Activated naive CD4-positive, alpha-beta T cell treated with anti-CD3 and anti-CD28 coated beads, Interleukin-2, amount 50 U/mL, for 24 hours (primary cell): ENCODE results near the gene CLCA4.

Experiments used
- H3K27ac Mint-ChIP-seq: one replicate; pipeline ENCODE4 v1.8.0; 2021; ENCODE audit warnings: mild to moderate bottlenecking, mixed read lengths
- H3K27me3 Mint-ChIP-seq: one replicate; pipeline ENCODE4 v1.8.0; 2021; ENCODE audit warnings: mixed read lengths
- H3K36me3 Mint-ChIP-seq: one replicate; pipeline ENCODE4 v1.8.0; 2021; ENCODE audit warnings: mixed read lengths
- H3K4me1 Mint-ChIP-seq: one replicate; pipeline ENCODE4 v1.8.0; 2021; ENCODE audit warnings: mixed read lengths
- H3K4me3 Mint-ChIP-seq: one replicate; pipeline ENCODE4 v1.8.0; 2021; ENCODE audit warnings: mild to moderate bottlenecking, mixed read lengths
- H3K9me3 Mint-ChIP-seq: one replicate; pipeline ENCODE4 v1.8.0; 2021; ENCODE audit warnings: mixed read lengths

Gene CLCA4

DNA sequence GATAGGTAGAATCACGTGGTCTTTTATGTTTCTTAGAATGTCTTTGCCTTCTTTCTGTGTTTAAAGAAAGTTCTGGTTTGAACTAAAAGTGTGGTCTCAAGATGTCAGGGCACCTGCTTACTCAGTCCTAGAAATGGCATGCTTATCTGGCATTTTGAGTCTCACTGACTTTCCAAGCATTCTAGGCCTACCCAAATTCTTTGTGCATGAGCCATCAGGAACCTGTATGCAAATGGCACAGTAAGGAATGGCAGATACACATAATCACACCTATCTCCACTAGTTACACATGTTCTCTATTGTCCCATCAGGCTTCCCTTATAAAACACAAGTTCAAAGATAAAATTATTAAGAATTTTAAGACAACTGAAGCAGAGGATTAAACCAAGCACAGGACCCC lies 29.5 kb upstream of the CLCA4 start:
- Mint-ChIP-seq H3K9me3 (no peaks in the 10 kb centered on the region), H3K4me3 (no peak overlapping the region), H3K27me3 (no peaks in the 10 kb centered on the region), H3K36me3 (no peaks in the 10 kb centered on the region), H3K4me1 (no peaks in the 10 kb centered on the region), H3K27ac (no peak overlapping the region)

- Mint-ChIP-seq H3K4me1 (no peaks in the 10 kb centered on the region), H3K4me3 (no peak overlapping the region), H3K27ac (no peak overlapping the region), H3K27me3 (no peaks in the 10 kb centered on the region), H3K9me3 (no peaks in the 10 kb centered on the region), H3K36me3 (no peaks in the 10 kb centered on the region)
Measured at GRCh38 chr1:86520789-86521521, 25.9 kb upstream of the CLCA4 start.

DNA sequence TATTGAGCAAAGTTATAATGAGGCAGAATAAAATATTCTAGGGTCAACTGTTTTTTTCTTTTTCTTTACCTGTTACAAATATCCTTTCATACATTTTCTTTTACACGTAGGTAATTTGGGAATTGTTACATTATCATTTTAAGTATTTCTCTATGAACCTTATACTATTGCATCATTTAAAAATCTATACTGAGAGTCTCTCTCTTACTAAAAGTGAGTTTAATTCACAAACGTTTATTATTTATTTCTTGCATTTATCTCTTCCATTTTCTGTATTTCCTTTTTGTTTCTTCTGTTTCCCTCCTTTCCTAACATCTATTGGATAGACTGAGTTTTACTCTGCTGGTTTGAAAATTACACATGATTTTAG lies 25.4 kb upstream of the CLCA4 start:
- Mint-ChIP-seq H3K4me1 (no peaks in the 10 kb centered on the region), H3K27me3 (peaks cover 2% of the 10 kb centered on the region), H3K27ac (no peak overlapping the region), H3K36me3 (no peaks in the 10 kb centered on the region), H3K4me3 (no peak overlapping the region), H3K9me3 (no peaks in the 10 kb centered on the region)

DNA sequence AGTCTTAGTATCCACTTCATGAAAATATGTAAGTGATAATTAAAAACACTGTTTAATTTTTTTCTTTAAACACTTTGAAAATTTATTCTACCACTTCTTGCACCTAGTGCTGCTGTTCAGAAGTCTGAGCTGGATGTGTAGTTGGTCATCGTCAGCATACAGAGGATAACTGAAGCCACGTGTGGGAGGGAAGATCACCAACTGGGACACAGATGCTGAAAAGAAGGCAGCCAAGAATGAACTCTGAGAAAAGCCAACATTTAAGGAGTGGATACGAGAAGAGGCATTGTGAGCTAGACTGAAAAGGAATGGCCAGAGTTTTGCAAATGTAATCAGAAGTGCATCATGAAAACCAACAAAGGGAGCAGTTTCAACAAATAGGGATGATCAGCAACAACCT lies 24.6 kb upstream of the CLCA4 start:
- Mint-ChIP-seq H3K36me3 (no peaks in the 10 kb centered on the region), H3K9me3 (no peaks in the 10 kb centered on the region), H3K27ac (no peak overlapping the region), H3K4me1 (no peaks in the 10 kb centered on the region), H3K4me3 (no peak overlapping the region), H3K27me3 (peaks cover 2% of the 10 kb centered on the region)

GRCh38 chr1:86523670-86524354 lies 23.1 kb upstream of the CLCA4 start:
- no peak overlapping the region for H3K27ac Mint-ChIP-seq
- H3K4me1 Mint-ChIP-seq = no peaks in the 10 kb centered on the region
- H3K9me3 Mint-ChIP-seq = no peaks in the 10 kb centered on the region
- H3K4me3 Mint-ChIP-seq = no peak overlapping the region
- H3K36me3 Mint-ChIP-seq = no peaks in the 10 kb centered on the region
- peaks cover 2% of the 10 kb centered on the region for H3K27me3 Mint-ChIP-seq

- H3K27me3 Mint-ChIP-seq = peaks cover 3% of the 10 kb centered on the region
- H3K4me1 Mint-ChIP-seq = no peaks in the 10 kb centered on the region
- no peak overlapping the region for H3K27ac Mint-ChIP-seq
- H3K9me3 Mint-ChIP-seq = no peaks in the 10 kb centered on the region
- no peaks in the 10 kb centered on the region for H3K36me3 Mint-ChIP-seq
- no peak overlapping the region for H3K4me3 Mint-ChIP-seq
Measured at GRCh38 chr1:86527306-86527705, 19.6 kb upstream of the CLCA4 start.

DNA sequence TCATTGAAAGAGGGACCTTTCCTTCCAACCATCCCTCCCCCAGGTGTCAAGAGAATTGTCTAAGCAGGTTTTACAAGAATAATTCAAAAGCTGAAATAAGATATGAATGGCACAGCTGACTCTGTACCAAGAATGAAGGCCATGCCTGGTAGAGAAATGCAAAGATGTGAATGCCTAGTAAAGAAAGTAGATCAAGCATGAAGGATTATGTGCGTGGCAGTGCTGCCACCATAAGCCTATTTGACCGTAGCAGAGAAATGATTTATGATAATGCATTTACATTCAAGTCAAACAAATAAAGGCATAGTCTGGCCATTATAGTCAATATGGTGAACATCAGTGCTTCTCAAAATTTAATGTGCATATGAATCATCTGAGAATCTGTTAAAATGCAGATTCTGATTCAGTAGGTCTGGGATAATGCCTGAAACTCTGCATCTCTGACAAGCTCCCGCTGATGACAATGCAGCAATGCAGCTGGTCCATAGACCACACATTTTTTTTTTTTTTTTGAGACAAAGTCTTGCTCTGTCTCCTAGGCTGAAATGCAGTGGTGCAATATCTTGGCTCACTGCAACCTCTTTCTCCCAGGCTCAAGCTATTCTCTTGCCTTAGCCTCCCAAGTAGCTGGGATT lies 16.6 kb upstream of the CLCA4 start:
- peaks cover 11% of the 10 kb centered on the region for H3K27me3 Mint-ChIP-seq
- H3K4me1 Mint-ChIP-seq = no peaks in the 10 kb centered on the region
- no peaks in the 10 kb centered on the region for H3K36me3 Mint-ChIP-seq
- H3K27ac Mint-ChIP-seq = no peak overlapping the region
- H3K9me3 Mint-ChIP-seq = no peaks in the 10 kb centered on the region
- no peak overlapping the region for H3K4me3 Mint-ChIP-seq

GRCh38 chr1:86537928-86538695 lies 8.8 kb upstream of the CLCA4 start:
- no peak overlapping the region for H3K27ac Mint-ChIP-seq
- no peaks in the 10 kb centered on the region for H3K36me3 Mint-ChIP-seq
- H3K4me1 Mint-ChIP-seq = no peaks in the 10 kb centered on the region
- H3K27me3 Mint-ChIP-seq = peaks cover 24% of the 10 kb centered on the region
- H3K4me3 Mint-ChIP-seq = no peak overlapping the region
- no peaks in the 10 kb centered on the region for H3K9me3 Mint-ChIP-seq

GRCh38 chr1:86538775-86539174 lies 8.1 kb upstream of the CLCA4 start:
- H3K4me3 Mint-ChIP-seq = no peak overlapping the region
- peaks cover 26% of the 10 kb centered on the region for H3K27me3 Mint-ChIP-seq
- no peak overlapping the region for H3K27ac Mint-ChIP-seq
- no peaks in the 10 kb centered on the region for H3K9me3 Mint-ChIP-seq
- H3K36me3 Mint-ChIP-seq = no peaks in the 10 kb centered on the region
- H3K4me1 Mint-ChIP-seq = no peaks in the 10 kb centered on the region

- Mint-ChIP-seq H3K36me3 (no peaks in the 10 kb centered on the region), H3K27ac (no peak overlapping the region), H3K4me3 (no peak overlapping the region), H3K27me3 (peaks cover 28% of the 10 kb centered on the region), H3K4me1 (no peaks in the 10 kb centered on the region), H3K9me3 (no peaks in the 10 kb centered on the region)
Measured at GRCh38 chr1:86541859-86542258, 5.0 kb upstream of the CLCA4 start.

DNA sequence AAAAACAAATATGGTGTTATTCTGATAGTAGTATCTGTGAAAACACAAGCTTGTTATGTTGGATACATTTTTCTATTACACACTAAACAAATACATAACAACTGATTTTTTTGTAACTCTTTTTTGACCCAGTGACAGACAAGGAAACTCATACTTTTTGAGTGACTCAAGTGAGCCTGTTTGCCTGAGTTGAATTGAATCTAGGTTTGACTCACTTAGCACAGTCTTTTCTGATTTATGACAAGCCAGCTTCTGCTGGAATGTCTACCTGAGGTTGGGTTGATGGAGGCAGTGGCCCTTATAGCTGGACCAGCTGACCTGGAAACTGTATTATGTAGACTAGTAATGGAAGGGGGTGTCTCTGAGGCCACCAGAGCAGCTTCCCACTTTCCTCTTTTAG lies 4.2 kb upstream of the CLCA4 start:
- H3K36me3 Mint-ChIP-seq = no peaks in the 10 kb centered on the region
- H3K4me3 Mint-ChIP-seq = no peak overlapping the region
- H3K9me3 Mint-ChIP-seq = no peaks in the 10 kb centered on the region
- peaks cover 24% of the 10 kb centered on the region for H3K27me3 Mint-ChIP-seq
- H3K27ac Mint-ChIP-seq = no peak overlapping the region
- H3K4me1 Mint-ChIP-seq = no peaks in the 10 kb centered on the region

- no peaks in the 10 kb centered on the region for H3K4me1 Mint-ChIP-seq
- H3K27me3 Mint-ChIP-seq = peaks cover 9% of the 10 kb centered on the region
- H3K9me3 Mint-ChIP-seq = no peaks in the 10 kb centered on the region
- no peak overlapping the region for H3K4me3 Mint-ChIP-seq
- H3K27ac Mint-ChIP-seq = peak overlapping the region; percentile 4
- no peaks in the 10 kb centered on the region for H3K36me3 Mint-ChIP-seq
Measured at GRCh38 chr1:86548839-86549238, 2.0 kb downstream of the CLCA4 start.

DNA sequence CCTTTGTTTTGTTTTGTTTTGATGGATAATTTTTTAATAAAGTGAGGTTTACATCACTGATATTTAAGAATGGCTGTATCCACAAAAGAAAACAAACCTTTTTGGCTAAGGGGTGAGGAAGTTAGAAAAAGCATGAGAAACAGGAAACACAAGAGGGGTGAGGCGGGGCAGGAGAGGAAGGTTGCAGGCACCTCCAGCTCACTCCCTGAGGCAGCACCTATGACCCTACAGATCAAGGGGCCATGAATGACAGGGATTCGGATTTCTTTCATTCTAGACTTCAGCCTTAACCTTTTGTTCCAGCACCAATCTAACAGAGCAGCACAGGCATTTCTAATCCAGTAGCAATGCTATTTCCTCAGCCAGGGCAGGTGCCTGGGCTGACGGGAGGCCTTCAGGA lies 4.4 kb downstream of the CLCA4 start:
- no peaks in the 10 kb centered on the region for H3K9me3 Mint-ChIP-seq
- peaks cover 1% of the 10 kb centered on the region for H3K27me3 Mint-ChIP-seq
- no peaks in the 10 kb centered on the region for H3K36me3 Mint-ChIP-seq
- no peak overlapping the region for H3K27ac Mint-ChIP-seq
- no peaks in the 10 kb centered on the region for H3K4me1 Mint-ChIP-seq
- no peak overlapping the region for H3K4me3 Mint-ChIP-seq

GRCh38 chr1:86552376-86552775 lies 5.5 kb downstream of the CLCA4 start:
- H3K27me3 Mint-ChIP-seq = peaks cover 1% of the 10 kb centered on the region
- no peaks in the 10 kb centered on the region for H3K4me1 Mint-ChIP-seq
- no peak overlapping the region for H3K4me3 Mint-ChIP-seq
- no peaks in the 10 kb centered on the region for H3K9me3 Mint-ChIP-seq
- H3K27ac Mint-ChIP-seq = no peak overlapping the region
- no peaks in the 10 kb centered on the region for H3K36me3 Mint-ChIP-seq

DNA sequence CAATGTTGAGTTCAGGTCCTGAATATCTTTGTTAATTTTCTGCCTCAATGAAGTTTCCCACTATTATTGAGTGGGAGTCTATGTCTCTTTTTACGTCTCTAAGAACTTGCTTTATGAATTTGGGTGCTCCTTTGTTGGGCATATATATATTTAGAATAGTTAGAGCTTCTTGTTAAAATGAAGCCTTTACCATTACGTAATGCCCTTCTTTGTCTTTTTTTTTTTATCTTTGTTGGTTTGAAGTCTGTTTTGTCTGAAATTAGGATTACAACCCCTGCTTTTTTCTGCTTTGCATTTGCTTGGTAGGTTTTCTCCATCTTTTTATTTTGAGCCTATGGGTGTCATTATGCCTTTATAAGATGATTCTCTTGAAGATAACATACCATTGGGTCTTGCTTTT lies 10.9 kb downstream of the CLCA4 start:
- peaks cover 9% of the 10 kb centered on the region for H3K27me3 Mint-ChIP-seq
- no peaks in the 10 kb centered on the region for H3K9me3 Mint-ChIP-seq
- no peak overlapping the region for H3K27ac Mint-ChIP-seq
- no peaks in the 10 kb centered on the region for H3K4me1 Mint-ChIP-seq
- no peaks in the 10 kb centered on the region for H3K36me3 Mint-ChIP-seq
- no peak overlapping the region for H3K4me3 Mint-ChIP-seq

DNA sequence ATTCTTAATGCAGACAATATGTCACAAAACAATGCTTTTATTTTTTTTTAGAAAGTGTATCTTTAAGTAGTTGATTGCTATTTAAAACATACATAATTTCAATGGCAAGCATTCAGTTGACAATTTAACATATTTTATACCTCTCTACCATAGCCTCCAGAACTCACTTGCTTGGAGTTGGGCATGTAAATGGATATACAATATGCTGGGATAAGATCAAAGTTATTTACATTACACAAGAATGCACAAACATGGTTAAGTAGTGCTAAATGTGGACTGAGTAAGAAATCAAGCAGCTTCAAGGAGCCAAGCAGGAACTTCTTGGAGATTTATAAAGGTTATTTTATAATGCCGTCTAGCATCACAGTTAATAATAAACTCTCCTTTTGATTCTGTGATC lies 17.0 kb downstream of the CLCA4 start:
- H3K9me3 Mint-ChIP-seq = no peaks in the 10 kb centered on the region
- H3K36me3 Mint-ChIP-seq = no peaks in the 10 kb centered on the region
- H3K27me3 Mint-ChIP-seq = peaks cover 6% of the 10 kb centered on the region
- H3K4me3 Mint-ChIP-seq = no peak overlapping the region
- H3K4me1 Mint-ChIP-seq = no peaks in the 10 kb centered on the region
- no peak overlapping the region for H3K27ac Mint-ChIP-seq
